ENCODE measurements around the gene KCNJ6. TPM values are rescaled to one million over a fixed set of nuclear protein-coding genes. Genes with fewer than 3 reads are reported as not detected.

Gene KCNJ6
- total and polyA plus RNA-seq, 2 of the 8 experiments (the other 6 are each of a cell fraction or from before 2014, with no cell fraction given), result 0.51 to 1.2 TPM

- no peak overlapping the region for H3K23ac ChIP-seq (ENCODE audit: insufficient read length)
- H2BK12ac ChIP-seq (ENCODE audit: low read depth, low read length), result no peak overlapping the region
- no peak overlapping the region for H2BK20ac ChIP-seq (ENCODE audit: low read length)
- no peak overlapping the region for H3K14ac ChIP-seq (ENCODE audit: insufficient read length)
- H3K4me2 ChIP-seq (ENCODE audit: insufficient read depth in 1 of 2, low read depth in 2 of 2, low read length in 2 of 2), result no peak overlapping the region
- no peak overlapping the region for H3K4ac ChIP-seq (replicated peaks; ENCODE audit: insufficient read length, low read depth, low read length)
- H3K9me3 ChIP-seq (ENCODE audit: insufficient read depth in 2 of 2, low read depth in 1 of 2, low read length in 1 of 2), result no peaks in the 10 kb centered on the region
- H2AFZ ChIP-seq (ENCODE audit: low read length), result no peak overlapping the region
- no peak for FAIRE-seq
- H2BK15ac ChIP-seq (ENCODE audit: low read length), result no peak overlapping the region
- no peak overlapping the region for H4K91ac ChIP-seq (replicated peaks; ENCODE audit: insufficient read length, low read length)
- H3K23me2 ChIP-seq (ENCODE audit: low read depth, low read length), result no peaks in the 10 kb centered on the region
- H4K5ac ChIP-seq (ENCODE audit: insufficient read length, low read depth, low read length), result no peak overlapping the region
- H3K4me1 ChIP-seq (replicated peaks in 1 of 4; ENCODE audit: control insufficient read depth in 3 of 4, insufficient read depth in 4 of 4, low read length in 3 of 4), result no peaks in the 10 kb centered on the region
- no peak overlapping the region for H3K4me3 ChIP-seq (ENCODE audit: extremely low read depth in 1 of 4, insufficient read depth in 2 of 4, low read depth in 3 of 4, low read length in 4 of 4)
- no peak overlapping the region for H3K56ac ChIP-seq (replicated peaks; ENCODE audit: insufficient read length, low read depth, low read length)
- H4K20me1 ChIP-seq (replicated peaks in 1 of 2; ENCODE audit: control insufficient read depth in 1 of 2, insufficient read depth in 2 of 2, low read length in 2 of 2), result no peaks in the 10 kb centered on the region
- POLR2A ChIA-PET (ENCODE audit: partially characterized antibody), result no interaction called here
- H3K9ac ChIP-seq (replicated peaks in 1 of 4; ENCODE audit: extremely low read depth in 1 of 4, low read depth in 3 of 4, low read length in 3 of 4), result no peak overlapping the region
- CTCF ChIA-PET (ENCODE audit: partially characterized antibody), result interaction anchor here (0.7 to 2.2 kb wide), 2 partner anchors 9 to 383 kb away, joined by 5 to 7 read pairs; no protein-coding TSS in a partner anchor
- no peak overlapping the region for H2AK5ac ChIP-seq (ENCODE audit: low read depth, low read length)
- no peak overlapping the region for H2BK120ac ChIP-seq (replicated peaks; ENCODE audit: low read depth, low read length)
- H3K18ac ChIP-seq (ENCODE audit: extremely low read depth, low read length), result no peak overlapping the region
- H3K79me2 ChIP-seq (ENCODE audit: control insufficient read depth in 1 of 2, insufficient read depth in 2 of 2, low read length in 2 of 2), result no peaks in the 10 kb centered on the region
- H3K79me1 ChIP-seq (ENCODE audit: low read depth, low read length), result no peaks in the 10 kb centered on the region
- no peak for DNase-seq (ENCODE audit: low read depth in 1 of 2, low spot score in 2 of 2)
- WGBS, 2 experiments (ENCODE audit: extremely low coverage in 1 of 2, insufficient coverage in 1 of 2, insufficient read length in 1 of 2, insufficient replicate concordance in 2 of 2, low coverage in 1 of 2, low lambda C conversion rate in 2 of 2, missing lambda C conversion rate in 1 of 2), result 95% methylated on average over 2 of the region's 2 CpGs; no CpG with 5 or more reads in 1 of the 2 experiments
- no peak overlapping the region for H3K27ac ChIP-seq (ENCODE audit: low read depth, low read length)
- no peaks in the 10 kb centered on the region for H3K36me3 ChIP-seq (ENCODE audit: control insufficient read depth in 2 of 4, insufficient read depth in 4 of 4, low read length in 3 of 4)
- no peaks in the 10 kb centered on the region for H3K27me3 ChIP-seq (replicated peaks in 1 of 4; ENCODE audit: control insufficient read depth in 3 of 4, extremely low read depth in 1 of 4, insufficient read depth in 3 of 4, low read length in 3 of 4)
- H2BK5ac ChIP-seq (ENCODE audit: low read depth, low read length), result no peak overlapping the region
- TF ChIP-seq JUND (IDR thresholded peaks at IDR 0.05; ENCODE audit: low read length) (no peak), YY1 (IDR thresholded peaks at IDR 0.05; ENCODE audit: low read depth, low read length) (no peak), POLR2AphosphoS5 (IDR thresholded peaks at IDR 0.05; ENCODE audit: low read depth, low read length) (no peak), SIRT6 (IDR thresholded peaks at IDR 0.05; ENCODE audit: low read length) (no peak), SP2 (IDR thresholded peaks at IDR 0.05; ENCODE audit: low read length) (no peak), SIX5 (IDR thresholded peaks at IDR 0.05; ENCODE audit: low read depth, low read length) (no peak), TCF12 (IDR thresholded peaks at IDR 0.05; ENCODE audit: low read depth, low read length) (no peak), TAF7 (optimal IDR thresholded peaks at IDR 0.05; ENCODE audit: borderline replicate concordance, low read depth, low read length) (no peak), NRF1 (IDR thresholded peaks at IDR 0.05; ENCODE audit: low read depth, low read length) (no peak), KDM5A (IDR thresholded peaks at IDR 0.05; ENCODE audit: low read length) (no peak), EP300 (IDR thresholded peaks at IDR 0.05; ENCODE audit: borderline replicate concordance in 1 of 2, low read depth in 2 of 2, low read length in 2 of 2) (no peak), SAP30 (IDR thresholded peaks at IDR 0.05; ENCODE audit: insufficient read depth, insufficient replicate concordance, low read length) (no peak), BCL11A (IDR thresholded peaks at IDR 0.05; ENCODE audit: low read depth in 2 of 2, low read length in 2 of 2) (no peak), EGR1 (IDR thresholded peaks at IDR 0.05; ENCODE audit: borderline replicate concordance, low read depth, low read length) (no peak), CHD2 (IDR thresholded peaks at IDR 0.05; ENCODE audit: low read length) (no peak)
- H4K8ac ChIP-seq (ENCODE audit: extremely low read depth, insufficient read depth, low read length), result no peak overlapping the region
Measured at GRCh38 chr21:37744551-37744950, 171.7 kb downstream of the KCNJ6 start.
